ENCODE results near the gene SDK2. TPM values are rescaled to one million over a fixed set of nuclear protein-coding genes. Genes with fewer than 3 reads are reported as not detected.

Gene SDK2
- total RNA-seq, 1 donor from 2014 or later, result 11.2 TPM

- Mint-ChIP-seq H3K27ac (ENCODE audit: unreplicated experiment) (no peak overlapping the region), H3K4me1 (ENCODE audit: low read depth, unreplicated experiment) (peaks cover 10% of the 10 kb centered on the region), H3K27me3 (ENCODE audit: low read depth, unreplicated experiment) (peaks cover 18% of the 10 kb centered on the region), H3K4me3 (ENCODE audit: unreplicated experiment) (no peak overlapping the region), H3K9me3 (ENCODE audit: unreplicated experiment) (peaks cover 3% of the 10 kb centered on the region), H3K36me3 (ENCODE audit: low read depth, unreplicated experiment) (no peaks in the 10 kb centered on the region)
- Histone ChIP-seq H3K4me2 (ENCODE audit: low read length) (no peak overlapping the region), H4K20me1 (ENCODE audit: insufficient read depth, low read length) (no peaks in the 10 kb centered on the region), H3K27me3 (ENCODE audit: insufficient read depth, low read length) (no peaks in the 10 kb centered on the region), H3K27ac (ENCODE audit: low read depth, low read length) (no peak overlapping the region), H3K9me3 (ENCODE audit: insufficient read depth, low read depth, low read length) (no peaks in the 10 kb centered on the region), H3K4me1 (ENCODE audit: insufficient read depth, low read length) (no peaks in the 10 kb centered on the region), H2AFZ (ENCODE audit: low read depth, low read length) (no peak overlapping the region), H3K4me3 (ENCODE audit: insufficient read depth, low read depth, low read length) (no peak overlapping the region), H3K36me3 (ENCODE audit: insufficient read depth, low read length) (no peaks in the 10 kb centered on the region), H3K79me2 (ENCODE audit: insufficient read depth, low read length) (no peaks in the 10 kb centered on the region), H3K9ac (ENCODE audit: low read length) (no peak overlapping the region)
- TF ChIP-seq CTCF (IDR thresholded peaks at IDR 0.05; ENCODE audit: insufficient read depth, low read depth, low read length), result no peak
- TF ChIP-seq EZH2 (IDR thresholded peaks at IDR 0.05; ENCODE audit: insufficient read depth, low read length), result no peak
- no peak for DNase-seq (ENCODE audit: low read depth)
- FAIRE-seq, result no peak
These were observed 89.7 kb downstream of the SDK2 start for GRCh38 chr17:73554498-73554897.

- no peak overlapping the region for H3K27ac Mint-ChIP-seq (ENCODE audit: unreplicated experiment)
- Histone ChIP-seq H3K79me2 (ENCODE audit: insufficient read depth, low read length) (no peaks in the 10 kb centered on the region), H3K4me1 (ENCODE audit: insufficient read depth, low read length) (no peaks in the 10 kb centered on the region), H3K4me2 (ENCODE audit: low read length) (no peak overlapping the region), H2AFZ (ENCODE audit: low read depth, low read length) (no peak overlapping the region), H3K4me3 (ENCODE audit: insufficient read depth, low read depth, low read length) (no peak overlapping the region), H3K9me3 (ENCODE audit: insufficient read depth, low read depth, low read length) (no peaks in the 10 kb centered on the region), H3K9ac (ENCODE audit: low read length) (no peak overlapping the region), H3K27me3 (ENCODE audit: insufficient read depth, low read length) (no peaks in the 10 kb centered on the region), H3K36me3 (ENCODE audit: insufficient read depth, low read length) (no peaks in the 10 kb centered on the region), H3K27ac (ENCODE audit: low read depth, low read length) (no peak overlapping the region), H4K20me1 (ENCODE audit: insufficient read depth, low read length) (no peaks in the 10 kb centered on the region)
- TF ChIP-seq EZH2 (IDR thresholded peaks at IDR 0.05; ENCODE audit: insufficient read depth, low read length) (no peak), CTCF (IDR thresholded peaks at IDR 0.05; ENCODE audit: insufficient read depth, low read depth, low read length) (no peak)
- no peak overlapping the region for H3K4me3 Mint-ChIP-seq (ENCODE audit: unreplicated experiment)
- peaks cover 3% of the 10 kb centered on the region for H3K9me3 Mint-ChIP-seq (ENCODE audit: unreplicated experiment)
- H3K4me1 Mint-ChIP-seq (ENCODE audit: low read depth, unreplicated experiment), result peaks cover 4% of the 10 kb centered on the region
- peaks cover 18% of the 10 kb centered on the region for H3K27me3 Mint-ChIP-seq (ENCODE audit: low read depth, unreplicated experiment)
- H3K36me3 Mint-ChIP-seq (ENCODE audit: low read depth, unreplicated experiment), result no peaks in the 10 kb centered on the region
- FAIRE-seq, result no peak
- no peak for DNase-seq (ENCODE audit: low read depth)
These were observed 90.9 kb downstream of the SDK2 start for GRCh38 chr17:73553311-73553710.

GRCh38 chr17:73552300-73553048 is 91.8 kb downstream of the SDK2 start:
- peaks cover 4% of the 10 kb centered on the region for H3K4me1 Mint-ChIP-seq (ENCODE audit: low read depth, unreplicated experiment)
- H3K4me3 Mint-ChIP-seq (ENCODE audit: unreplicated experiment), result no peak overlapping the region
- TF ChIP-seq CTCF (IDR thresholded peaks at IDR 0.05; ENCODE audit: insufficient read depth, low read depth, low read length) (no peak), EZH2 (IDR thresholded peaks at IDR 0.05; ENCODE audit: insufficient read depth, low read length) (no peak)
- Histone ChIP-seq H3K79me2 (ENCODE audit: insufficient read depth, low read length) (no peaks in the 10 kb centered on the region), H3K27me3 (ENCODE audit: insufficient read depth, low read length) (no peaks in the 10 kb centered on the region), H4K20me1 (ENCODE audit: insufficient read depth, low read length) (no peaks in the 10 kb centered on the region), H3K9ac (ENCODE audit: low read length) (no peak overlapping the region), H2AFZ (ENCODE audit: low read depth, low read length) (no peak overlapping the region), H3K4me1 (ENCODE audit: insufficient read depth, low read length) (no peaks in the 10 kb centered on the region), H3K36me3 (ENCODE audit: insufficient read depth, low read length) (no peaks in the 10 kb centered on the region), H3K27ac (ENCODE audit: low read depth, low read length) (no peak overlapping the region), H3K9me3 (ENCODE audit: insufficient read depth, low read depth, low read length) (no peaks in the 10 kb centered on the region), H3K4me2 (ENCODE audit: low read length) (no peak overlapping the region), H3K4me3 (ENCODE audit: insufficient read depth, low read depth, low read length) (no peak overlapping the region)
- no peaks in the 10 kb centered on the region for H3K36me3 Mint-ChIP-seq (ENCODE audit: low read depth, unreplicated experiment)
- peaks cover 3% of the 10 kb centered on the region for H3K9me3 Mint-ChIP-seq (ENCODE audit: unreplicated experiment)
- H3K27me3 Mint-ChIP-seq (ENCODE audit: low read depth, unreplicated experiment), result peaks cover 15% of the 10 kb centered on the region
- FAIRE-seq, result no peak
- DNase-seq (ENCODE audit: low read depth), result no peak
- H3K27ac Mint-ChIP-seq (ENCODE audit: unreplicated experiment), result no peak overlapping the region
